NCI-H510A (cell line): ENCODE results near the gene DEPDC4.
"Not testable (repeated sequence)": the region's sequence is repeated elsewhere in the genome, so short reads cannot be mapped to it uniquely, and the experiment has no call there.

Experiments
- DNase-seq: peaks from one replicate; lab custom pipeline; 2025; lab: John Stamatoyannopoulos, UW

The DEPDC4 gene

GRCh38 chr12:100263131-100263530 is 3.7 kb downstream of the DEPDC4 start:
- no peak for DNase-seq

- DNase-seq = no peak
These were observed 8.8 kb downstream of the DEPDC4 start for GRCh38 chr12:100258127-100258526.

- no peak for DNase-seq
These were observed 12.0 kb downstream of the DEPDC4 start for GRCh38 chr12:100254876-100255275.

GRCh38 chr12:100253437-100253836 is 13.4 kb downstream of the DEPDC4 start:
- no peak for DNase-seq

- DNase-seq = no peak
These were observed 15.0 kb downstream of the DEPDC4 start for GRCh38 chr12:100251917-100252316.

GRCh38 chr12:100249941-100250340 is 16.9 kb downstream of the DEPDC4 start:
- DNase-seq = no peak

GRCh38 chr12:100248886-100249285 is 18.0 kb downstream of the DEPDC4 start:
- DNase-seq = no peak

- DNase-seq = no peak
These were observed 19.1 kb downstream of the DEPDC4 start for GRCh38 chr12:100247765-100248164.

GRCh38 chr12:100243137-100243536 is 23.7 kb downstream of the DEPDC4 start:
- no peak for DNase-seq

GRCh38 chr12:100239589-100239988 is 27.3 kb downstream of the DEPDC4 start:
- DNase-seq = no peak

GRCh38 chr12:100238801-100239200 is 28.1 kb downstream of the DEPDC4 start:
- no peak for DNase-seq

GRCh38 chr12:100234591-100235304 is 32.1 kb downstream of the DEPDC4 start:
- DNase-seq = no peak

GRCh38 chr12:100234166-100234565 is 32.7 kb downstream of the DEPDC4 start:
- no peak for DNase-seq

- not testable (repeated sequence) for DNase-seq
These were observed 35.0 kb downstream of the DEPDC4 start for GRCh38 chr12:100231873-100232272.

- DNase-seq = no peak
These were observed 37.0 kb downstream of the DEPDC4 start for GRCh38 chr12:100229876-100230275.

- DNase-seq = no peak
These were observed 37.7 kb downstream of the DEPDC4 start for GRCh38 chr12:100229036-100229635.

GRCh38 chr12:100225491-100225890 is 41.4 kb downstream of the DEPDC4 start:
- no peak for DNase-seq

- not testable (repeated sequence) for DNase-seq
These were observed 44.7 kb downstream of the DEPDC4 start for GRCh38 chr12:100222173-100222572.

GRCh38 chr12:100221523-100221922 is 45.4 kb downstream of the DEPDC4 start:
- no peak for DNase-seq

- DNase-seq = no peak
These were observed 47.4 kb downstream of the DEPDC4 start for GRCh38 chr12:100219328-100220109.

GRCh38 chr12:100216337-100216736 is 50.5 kb downstream of the DEPDC4 start:
- no peak for DNase-seq

- no peak for DNase-seq
These were observed 51.7 kb downstream of the DEPDC4 start for GRCh38 chr12:100215209-100215608.

- no peak for DNase-seq
These were observed 52.4 kb downstream of the DEPDC4 start for GRCh38 chr12:100214518-100214917.
